Suppressor macrophage treated with lipopolysaccharide for 4 hours (primary cell): ENCODE data around the gene PNLDC1.

Experiments
- DNase-seq: peaks from one replicate; pipeline ENCODE4 v3.0.0-alpha.2; 2020

PNLDC1 gene, protein sequence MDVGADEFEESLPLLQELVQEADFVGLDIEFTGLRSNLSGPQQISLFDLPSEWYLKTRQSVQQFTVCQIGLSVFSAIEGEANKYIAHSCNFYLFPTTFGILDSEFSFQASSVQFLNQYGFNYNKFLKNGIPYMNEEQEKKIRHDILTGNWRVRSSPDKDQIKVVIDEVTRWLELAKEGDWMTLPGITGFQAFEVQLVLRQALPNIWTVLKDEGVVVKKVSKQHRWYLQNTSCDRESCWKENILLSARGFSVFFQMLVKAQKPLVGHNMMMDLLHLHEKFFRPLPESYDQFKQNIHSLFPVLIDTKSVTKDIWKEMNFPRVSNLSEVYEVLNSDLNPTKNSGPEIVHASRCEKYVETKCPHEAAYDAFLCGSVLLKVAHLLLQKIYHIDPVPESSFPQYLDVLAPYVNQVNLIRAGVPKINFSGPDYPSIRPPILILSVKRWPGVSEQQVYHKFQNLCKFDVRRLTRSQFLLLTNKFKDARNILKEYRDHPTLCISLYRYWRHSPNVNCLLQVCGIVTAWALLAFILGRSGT

DNA sequence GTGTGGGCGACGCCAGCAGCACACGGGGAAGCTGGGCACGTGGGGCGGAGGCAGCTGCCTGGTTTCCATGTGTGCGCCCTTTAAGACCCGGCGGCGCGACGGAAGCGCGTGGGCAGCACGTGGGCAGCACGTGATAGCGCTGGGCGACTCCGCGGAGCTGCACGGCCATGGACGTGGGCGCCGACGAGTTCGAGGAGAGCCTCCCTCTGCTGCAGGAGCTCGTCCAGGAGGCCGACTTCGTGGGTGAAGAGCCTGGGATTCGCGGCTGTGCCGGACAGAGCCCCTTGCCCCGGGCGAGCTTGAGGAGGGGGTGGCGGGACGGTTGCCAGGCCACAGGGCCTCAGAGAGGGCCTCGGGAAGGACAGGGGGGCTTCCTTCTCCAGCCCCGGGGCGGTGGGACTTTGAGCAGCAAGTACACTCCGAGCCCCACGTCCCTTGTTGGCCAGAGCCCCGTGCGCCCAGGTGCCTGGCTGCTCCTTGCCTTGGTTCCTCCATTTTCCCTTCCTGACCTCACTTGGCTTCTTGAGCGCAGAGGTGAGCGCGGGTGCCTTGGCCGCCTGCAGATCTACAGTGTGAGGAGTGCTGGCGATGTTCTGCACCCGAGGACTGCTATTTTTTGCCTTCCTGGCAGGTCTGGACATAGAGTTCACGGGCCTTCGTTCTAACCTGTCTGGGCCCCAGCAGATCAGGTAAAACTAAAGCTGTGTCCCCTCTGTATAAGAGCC lies at the start of gene PNLDC1:
TSS of gene PNLDC1 (plus strand) at position 136 of the 725 bp plus-strand sequence. CDS start at position 168, 32 bp downstream.
- DNase-seq: no peak

DNA sequence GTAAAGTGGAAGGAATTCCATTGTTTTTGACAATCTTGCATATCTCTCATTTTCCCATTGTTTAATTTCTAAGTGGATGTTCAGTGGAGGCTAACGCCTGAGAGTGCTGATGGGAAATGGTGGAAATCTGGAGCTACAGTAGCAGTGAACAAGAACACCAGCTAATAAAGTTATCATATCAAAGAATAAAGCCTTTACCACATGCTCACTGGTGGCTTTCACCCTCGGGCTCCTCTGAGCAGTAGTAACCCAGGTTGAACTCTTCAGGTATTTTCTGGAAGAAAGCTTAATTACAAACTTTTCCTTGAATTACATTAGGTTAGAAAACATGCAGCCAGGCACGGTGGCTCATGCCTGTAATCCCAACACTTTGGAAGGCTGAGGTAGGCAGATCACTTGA lies 48.6 kb upstream of the PNLDC1 start:
- DNase-seq: no peak

- no peak for DNase-seq
Observed at GRCh38 chr6:159753081-159753872, 46.8 kb upstream of the PNLDC1 start.

DNA sequence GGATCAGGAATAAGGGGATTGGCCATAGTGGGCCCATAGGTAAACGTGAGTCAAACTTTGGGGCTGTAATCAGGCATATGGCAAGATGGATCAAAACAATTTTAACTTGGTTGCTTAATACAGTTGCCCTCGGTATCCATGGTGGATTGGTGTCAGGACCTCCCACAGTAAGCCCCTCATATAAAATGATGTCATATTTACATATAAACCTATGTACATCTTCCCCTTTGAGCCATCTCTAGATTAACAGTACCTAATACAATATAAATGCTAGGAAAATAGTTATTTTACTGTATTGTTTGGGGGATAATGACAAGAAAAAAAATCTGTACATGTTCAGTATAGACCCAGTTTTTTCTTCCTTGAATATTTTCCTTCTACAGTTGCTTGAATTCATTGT lies 45.7 kb upstream of the PNLDC1 start:
- no peak for DNase-seq

GRCh38 chr6:159754959-159755914 lies 44.8 kb upstream of the PNLDC1 start:
- DNase-seq: no peak

- DNase-seq: no peak
Observed at GRCh38 chr6:159756508-159756907, 43.6 kb upstream of the PNLDC1 start.

- no peak for DNase-seq
Observed at GRCh38 chr6:159758031-159759001, 41.8 kb upstream of the PNLDC1 start.

GRCh38 chr6:159759645-159760044 lies 40.4 kb upstream of the PNLDC1 start:
- DNase-seq: no peak

- DNase-seq: peak; percentile 29
Observed at GRCh38 chr6:159760602-159761057, 39.4 kb upstream of the PNLDC1 start.

DNA sequence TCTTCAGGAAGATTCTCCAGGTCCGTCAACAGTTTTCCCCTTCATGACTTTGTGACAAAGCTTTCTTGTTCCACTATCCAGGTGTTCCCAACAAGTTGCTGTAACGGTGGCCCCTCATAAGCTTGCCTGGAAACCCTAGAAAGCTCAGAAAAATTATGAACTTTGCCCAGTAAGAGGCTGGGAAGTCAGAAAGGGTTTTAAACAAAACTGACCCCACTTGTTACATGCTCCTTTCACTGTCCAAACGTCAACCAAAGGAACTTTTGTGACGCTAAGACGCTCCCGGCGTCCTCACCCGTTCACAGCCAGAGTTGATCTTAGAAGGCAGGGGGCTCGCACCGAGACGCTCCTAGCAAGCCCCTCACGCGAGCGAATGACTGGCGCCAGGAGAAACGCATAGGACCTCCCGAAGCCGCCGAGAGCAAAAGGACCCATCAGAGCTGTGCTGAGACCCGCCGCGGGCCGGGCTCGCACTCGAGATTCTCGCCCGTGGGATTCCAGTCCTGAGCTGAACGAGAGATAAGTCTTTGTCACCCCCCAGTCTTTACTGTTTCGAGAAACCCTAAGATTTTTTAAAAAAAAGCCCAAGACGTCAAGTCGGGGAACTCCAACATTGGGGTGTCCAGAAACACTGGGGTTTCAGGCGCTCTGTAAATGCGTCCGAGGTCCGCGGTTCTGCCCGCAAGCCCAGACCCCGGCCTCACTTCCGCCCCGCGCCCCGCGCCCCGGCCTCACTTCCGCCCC lies 38.8 kb upstream of the PNLDC1 start:
- peak; percentile 39 for DNase-seq

GRCh38 chr6:159761873-159762680 lies 38.0 kb upstream of the PNLDC1 start, which contains the start of gene ACAT2:
TSS of gene ACAT2 (plus strand) at chr6:159762045. CDS start at chr6:159762088, 43 bp downstream.
- peak; percentile 91 for DNase-seq

- DNase-seq: peak; percentile 55
Observed at GRCh38 chr6:159762681-159763293, 37.3 kb upstream of the PNLDC1 start.

DNA sequence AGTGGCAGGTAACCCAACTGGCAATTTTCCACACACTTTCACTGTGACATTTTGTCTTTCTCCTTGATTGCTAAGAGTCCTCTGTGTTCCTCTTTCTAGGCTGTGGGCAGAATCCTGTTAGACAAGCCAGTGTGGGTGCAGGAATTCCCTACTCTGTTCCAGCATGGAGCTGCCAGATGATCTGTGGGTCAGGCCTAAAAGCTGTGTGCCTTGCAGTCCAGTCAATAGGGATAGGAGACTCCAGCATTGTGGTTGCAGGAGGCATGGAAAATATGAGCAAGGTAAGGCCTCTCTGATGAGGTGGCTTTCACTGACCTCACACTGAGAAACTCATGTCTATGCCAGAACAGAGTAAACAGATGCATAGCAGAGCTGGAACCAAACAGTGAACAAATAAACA lies 33.2 kb upstream of the PNLDC1 start:
- no peak for DNase-seq

- no peak for DNase-seq
Observed at GRCh38 chr6:159769470-159769869, 30.6 kb upstream of the PNLDC1 start.

DNA sequence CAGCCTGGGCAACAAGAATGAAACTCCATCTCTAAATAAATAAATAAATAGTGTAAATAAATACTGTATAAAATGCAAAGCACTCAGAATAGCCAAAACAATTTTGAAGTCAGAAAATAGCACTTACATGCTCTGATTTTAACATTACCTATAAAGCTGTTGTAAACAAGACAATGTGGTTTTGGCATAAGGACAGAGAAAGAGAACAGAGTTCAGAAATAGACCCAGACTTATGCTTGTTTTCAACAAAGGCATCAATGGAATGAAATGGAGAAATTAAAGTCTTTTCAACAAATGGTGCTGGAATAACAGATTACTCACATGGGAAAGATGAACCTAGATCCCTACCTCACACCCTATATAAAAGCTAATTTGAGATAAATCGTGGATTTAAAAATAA lies 27.9 kb upstream of the PNLDC1 start:
- DNase-seq: no peak

DNA sequence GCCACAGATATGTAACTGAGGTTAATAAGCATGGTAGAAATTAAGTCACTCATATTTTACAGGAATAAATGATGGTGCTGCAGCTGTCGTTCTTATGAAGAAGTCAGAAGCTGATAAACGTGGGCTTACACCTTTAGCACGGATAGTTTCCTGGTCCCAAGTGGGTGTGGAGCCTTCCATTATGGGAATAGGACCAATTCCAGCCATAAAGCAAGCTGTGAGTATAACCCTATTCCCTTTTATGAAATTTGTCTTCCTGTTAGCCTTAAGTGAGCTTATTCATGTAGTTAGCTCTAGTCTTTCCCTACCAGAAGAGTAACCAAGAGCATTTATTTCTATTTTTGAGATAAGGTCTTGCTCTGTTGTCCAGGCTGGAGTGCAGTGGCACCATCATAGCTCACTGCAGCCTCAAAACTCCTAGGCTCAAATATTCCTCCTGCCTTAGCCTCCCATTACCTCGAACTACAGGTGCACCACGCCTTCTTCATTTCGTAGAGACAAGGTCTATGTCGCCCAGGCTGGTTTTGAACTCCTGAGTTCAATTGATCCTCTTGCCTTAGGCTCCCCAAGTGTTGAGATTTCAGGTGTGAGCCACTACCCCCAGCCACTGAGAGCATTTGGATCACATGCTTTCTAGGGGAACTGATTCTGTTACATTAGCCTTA lies 22.7 kb upstream of the PNLDC1 start:
- no peak for DNase-seq

DNA sequence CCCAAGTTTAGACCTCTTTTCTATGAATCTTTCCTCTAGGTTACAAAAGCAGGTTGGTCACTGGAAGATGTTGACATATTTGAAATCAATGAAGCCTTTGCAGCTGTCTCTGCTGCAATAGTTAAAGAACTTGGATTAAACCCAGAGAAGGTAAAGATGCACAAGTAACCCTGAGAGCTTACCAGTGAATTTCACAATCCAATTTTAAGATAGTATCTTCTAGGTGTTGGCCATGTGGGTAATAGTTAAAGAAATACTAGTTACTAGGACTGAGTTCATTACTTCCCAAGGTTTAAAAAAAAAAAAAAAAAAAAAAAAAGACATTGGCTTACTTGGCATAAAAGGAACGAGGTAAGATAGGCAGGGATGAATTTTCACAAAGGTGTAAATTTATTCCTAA lies 21.9 kb upstream of the PNLDC1 start:
- DNase-seq: no peak
